Esophagus muscularis mucosa (tissue), 4 donors: Measurements from ENCODE around the gene MANEAL. TPM values are rescaled to one million over a fixed set of nuclear protein-coding genes. Genes with fewer than 3 reads are reported as not detected.

Source experiments
- DNase-seq: peaks from one replicate; pipeline ENCODE4 v3.0.0-alpha.2; 2017; ENCODE audit errors: extremely low spot score
- H3K27ac ChIP-seq, 4 donors: fragments of 200-600 bp; sonication (generic); replicated peaks in 1 of 4; 1 replicate in 3 of 4; 2 replicates in 1 of 4; pipeline ENCODE4 v1.5.1; 2016 to 2019; ENCODE audit warnings: mild to moderate bottlenecking in 1 of 4
- H3K27me3 ChIP-seq, 4 donors: fragments of 200-600 bp; sonication (generic); one replicate each; pipeline versions ENCODE4 v1.5.1 to v1.6.0; 2016 to 2019
- H3K36me3 ChIP-seq, 4 donors: fragments of 200-600 bp; sonication (generic); one replicate each; pipeline ENCODE4 v1.5.1; 2016 to 2019
- H3K4me1 ChIP-seq, 4 donors: fragments of 200-600 bp; sonication (generic); one replicate each; pipeline ENCODE4 v1.5.1; 2016 to 2019
- H3K4me3 ChIP-seq, 4 donors: fragments of 200-600 bp; sonication (generic); 1 replicate in 2 of 4; 2 replicates in 2 of 4; pipeline ENCODE4 v1.5.1; 2016 to 2019; ENCODE audit warnings: mild to moderate bottlenecking in 4 of 4, moderate library complexity in 1 of 4
- H3K9me3 ChIP-seq, 4 donors: fragments of 200-600 bp; sonication (generic); 1 replicate in 3 of 4; 2 replicates in 1 of 4; pipeline ENCODE4 v1.5.1; 2016 to 2019
- EP300 ChIP-seq: sonication (generic); formaldehyde crosslinking; IDR thresholded peaks from one replicate; pipeline ENCODE4 v1.6.1; 2017; ENCODE audit warnings: antibody characterized with exemption
- POLR2A ChIP-seq: fragments of 450-650 bp; IDR thresholded peaks from one replicate; pipeline ENCODE4 v1.6.1; 2017; ENCODE audit warnings: antibody characterized with exemption, moderate library complexity, mild to moderate bottlenecking, low read depth
- POLR2AphosphoS5 ChIP-seq, 2 donors: sonication (generic); formaldehyde crosslinking; IDR thresholded peaks; one replicate each; pipeline ENCODE4 v1.6.1; 2017; ENCODE audit warnings: antibody characterized with exemption in 2 of 2
- WGBS: methylation state at CpG from one replicate; pipeline ENCODE4 v1.1.5; 2018; 5-methylcytosine and 5-hydroxymethylcytosine counted together
- intact Hi-C: fragments of 100-400 bp; cut with DNase I; formaldehyde crosslinking; loops from one replicate; pipeline ENCODE4 v1.15.1; 2023
- total RNA-seq, 4 donors: library from RNA; depleted of rRNA; stranded (reverse); fragments of >200 nt; gene quantifications; one replicate each; pipeline versions ENCODE4 v1.1.0 to v1.2.1, GENCODE V29; 2016
- TF ChIP-seq, protein P1 (sequence below), 3 experiments: fragments of 200-600 bp in 2 of 3; fragments of 450-650 bp in 1 of 3; sonication (generic) in 2 of 3; IDR thresholded peaks; one replicate each; pipeline ENCODE4 v1.5.1; 2017 to 2019; ENCODE audit warnings: antibody characterized with exemption in 3 of 3, mild to moderate bottlenecking in 2 of 3, moderate library complexity in 1 of 3

Gene MANEAL
- total RNA-seq, 4 donors from 2014 or later: 1.2 to 3.3 (median 1.5) TPM

DNA sequence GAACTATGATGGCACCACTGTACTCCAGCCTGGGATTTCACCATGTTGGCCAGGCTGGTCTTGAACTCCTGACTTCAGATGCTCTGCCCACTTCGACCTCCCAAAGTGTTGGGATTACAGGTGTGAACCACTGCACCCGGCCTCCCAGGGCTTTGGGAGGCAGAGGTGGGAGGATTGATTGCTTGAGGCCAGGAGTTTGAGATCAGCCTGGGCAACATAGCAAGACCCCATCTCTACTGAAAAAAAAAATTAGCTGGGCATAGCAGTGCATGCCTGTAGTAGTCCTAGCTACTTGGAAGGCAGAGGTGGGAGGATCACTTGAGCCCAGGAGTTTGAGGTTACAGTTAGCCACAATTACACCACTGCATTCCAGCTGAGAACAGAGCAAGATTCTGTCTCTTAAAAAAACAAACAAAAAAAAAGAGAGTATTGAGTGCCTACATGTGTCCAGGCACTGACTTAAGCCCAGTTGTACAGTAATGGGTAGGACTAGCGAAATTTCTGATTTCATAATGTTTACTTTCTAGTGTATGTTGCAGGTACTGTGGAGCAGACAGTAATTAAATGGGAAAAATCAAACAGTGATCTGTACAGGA, 4.2 kb downstream of the MANEAL start:
- H3K27me3 ChIP-seq: peaks cover 0 to 4% (median 0%) of the 10 kb centered on the region in 4 donors
- intact Hi-C loops: no loop called here
- H3K36me3 ChIP-seq: peaks cover 9 to 43% (median 29%) of the 10 kb centered on the region in 4 donors
- H3K4me1 ChIP-seq: peaks cover 12 to 28% (median 24%) of the 10 kb centered on the region in 4 donors
- DNase-seq: no peak
- no peaks in the 10 kb centered on the region for H3K9me3 ChIP-seq
- WGBS: 98% methylated on average over 2 of the region's 3 CpGs
- no peak for TF ChIP-seq EP300
- no peak for TF ChIP-seq POLR2A
- TF ChIP-seq POLR2AphosphoS5 (IDR thresholded peaks at IDR 0.05): no peak
- no peak overlapping the region for H3K4me3 ChIP-seq
- H3K27ac ChIP-seq: no peak overlapping the region

DNA sequence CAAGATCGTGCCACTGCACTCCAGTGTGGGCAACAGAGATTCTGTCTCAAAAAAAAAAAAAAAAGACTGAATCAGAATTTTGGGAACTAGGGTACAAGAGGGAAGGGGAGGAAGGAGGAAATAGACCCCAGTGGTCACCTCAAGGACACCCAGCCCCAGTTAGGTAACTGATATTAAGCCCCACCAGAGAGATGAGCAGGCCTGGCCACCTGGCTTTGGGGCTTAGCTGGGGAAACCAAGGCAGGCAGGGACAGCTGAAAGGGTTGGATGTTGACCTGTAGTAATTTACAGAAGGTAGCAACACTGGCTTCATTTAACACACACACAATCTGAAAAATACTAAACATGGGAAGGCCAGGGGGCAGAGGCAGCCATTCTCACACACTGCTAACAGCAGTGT, 8.8 kb downstream of the MANEAL start:
- Histone ChIP-seq H3K4me3 (no peak overlapping the region), H3K27ac (no peak overlapping the region), H3K4me1 (peaks cover 9 to 27% (median 19%) of the 10 kb centered on the region in 4 donors), H3K9me3 (no peaks in the 10 kb centered on the region), H3K36me3 (peaks cover 39 to 82% (median 69%) of the 10 kb centered on the region in 4 donors), H3K27me3 (no peaks in the 10 kb centered on the region)
- DNase-seq: no peak
- intact Hi-C loops: loop anchor here (10.0 kb wide), 2 partner anchors 118 to 208 kb away; partner anchors contain the start of gene GNL2
- TF ChIP-seq, protein P1, sequence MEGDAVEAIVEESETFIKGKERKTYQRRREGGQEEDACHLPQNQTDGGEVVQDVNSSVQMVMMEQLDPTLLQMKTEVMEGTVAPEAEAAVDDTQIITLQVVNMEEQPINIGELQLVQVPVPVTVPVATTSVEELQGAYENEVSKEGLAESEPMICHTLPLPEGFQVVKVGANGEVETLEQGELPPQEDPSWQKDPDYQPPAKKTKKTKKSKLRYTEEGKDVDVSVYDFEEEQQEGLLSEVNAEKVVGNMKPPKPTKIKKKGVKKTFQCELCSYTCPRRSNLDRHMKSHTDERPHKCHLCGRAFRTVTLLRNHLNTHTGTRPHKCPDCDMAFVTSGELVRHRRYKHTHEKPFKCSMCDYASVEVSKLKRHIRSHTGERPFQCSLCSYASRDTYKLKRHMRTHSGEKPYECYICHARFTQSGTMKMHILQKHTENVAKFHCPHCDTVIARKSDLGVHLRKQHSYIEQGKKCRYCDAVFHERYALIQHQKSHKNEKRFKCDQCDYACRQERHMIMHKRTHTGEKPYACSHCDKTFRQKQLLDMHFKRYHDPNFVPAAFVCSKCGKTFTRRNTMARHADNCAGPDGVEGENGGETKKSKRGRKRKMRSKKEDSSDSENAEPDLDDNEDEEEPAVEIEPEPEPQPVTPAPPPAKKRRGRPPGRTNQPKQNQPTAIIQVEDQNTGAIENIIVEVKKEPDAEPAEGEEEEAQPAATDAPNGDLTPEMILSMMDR (IDR thresholded peaks at IDR 0.05): no peak
- TF ChIP-seq POLR2AphosphoS5 (IDR thresholded peaks at IDR 0.05): no peak
- no peak for TF ChIP-seq EP300
- TF ChIP-seq POLR2A: no peak
- 93% methylated on average over 1 of the region's 1 CpG for WGBS

DNA sequence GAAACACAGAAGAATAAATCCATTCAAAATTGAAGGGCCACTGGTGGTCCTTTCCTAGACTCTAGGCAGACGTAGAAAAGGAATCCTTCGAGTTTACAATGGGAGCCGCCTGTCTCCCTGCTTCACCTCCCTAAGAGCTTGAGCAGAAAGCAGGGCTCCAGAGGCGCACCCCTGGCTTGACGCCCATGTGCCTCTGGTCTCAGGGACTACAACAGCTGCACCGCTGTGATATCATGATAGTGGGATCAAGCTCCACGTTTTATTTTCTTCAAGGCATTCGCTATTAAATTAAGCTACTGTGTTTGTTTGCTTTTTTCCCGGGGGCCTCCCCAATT, 13.5 kb downstream of the MANEAL start:
- intact Hi-C loops: loop anchor here (10.0 kb wide), 2 partner anchors 122 to 212 kb away; partner anchors contain the start of gene GNL2
- no peaks in the 10 kb centered on the region for H3K27me3 ChIP-seq
- peaks cover 36 to 47% (median 45%) of the 10 kb centered on the region in 4 donors for H3K36me3 ChIP-seq
- 10% methylated on average over 9 of the region's 9 CpGs for WGBS
- no peaks in the 10 kb centered on the region for H3K9me3 ChIP-seq
- peak overlapping the region; percentile 93 to 98 (median 96) for H3K27ac ChIP-seq
- H3K4me3 ChIP-seq: peak overlapping the region; percentile 75 to 96 (median 83)
- TF ChIP-seq POLR2A (no peak), POLR2AphosphoS5 (IDR thresholded peaks at IDR 0.05) (no peak), EP300 (no peak)
- TF ChIP-seq, protein P1 (IDR thresholded peaks at IDR 0.05): no peak
- no peak for DNase-seq
- peaks cover 19 to 58% (median 46%) of the 10 kb centered on the region in 4 donors for H3K4me1 ChIP-seq

DNA sequence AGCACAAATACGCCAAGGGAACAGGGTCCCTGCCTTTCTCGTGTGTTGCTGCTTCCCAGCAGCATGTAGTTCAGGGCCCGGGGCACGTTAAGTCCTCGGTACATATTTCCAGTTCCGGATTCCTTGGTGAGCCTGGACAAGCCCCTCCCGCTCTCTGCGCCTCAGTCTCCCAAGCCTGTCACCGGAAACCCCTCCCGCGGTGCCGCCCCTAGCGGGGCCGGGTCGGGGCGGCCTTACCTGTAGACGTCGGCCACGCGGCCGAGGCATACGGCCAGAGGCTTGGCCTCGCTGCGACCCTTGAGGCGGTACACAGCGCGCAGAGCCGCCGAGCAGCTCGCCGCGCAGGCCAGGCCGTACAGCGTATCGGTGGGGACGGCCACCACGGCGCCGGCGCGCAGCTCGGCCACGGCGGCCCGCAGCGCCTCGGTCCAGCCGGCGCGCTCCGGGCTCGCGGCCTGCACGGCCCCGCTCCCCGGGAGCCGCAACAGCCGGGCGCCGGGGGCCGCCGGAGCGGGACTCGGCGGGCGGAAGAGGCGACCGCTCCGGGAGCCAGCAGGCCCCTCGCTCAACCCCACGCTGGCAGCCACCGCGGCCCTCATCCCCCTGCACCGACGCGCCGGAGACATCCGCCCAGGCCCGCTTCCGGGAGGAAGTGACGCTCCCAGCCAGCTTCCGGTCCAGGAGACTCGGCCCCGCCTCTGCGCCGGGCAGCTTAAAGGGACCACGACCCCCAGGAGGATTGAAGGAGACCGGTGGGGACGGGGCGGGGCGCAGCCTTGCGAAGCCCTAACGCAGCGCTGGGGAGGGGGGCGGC, 14.1 kb downstream of the MANEAL start, which contains the start of the genes C1orf122 and YRDC:
Gene C1orf122 (plus strand): TSS at position 236 of the 814 bp plus-strand sequence. CDS start 615 bp downstream, outside the sequence.
Gene YRDC (minus strand): TSS at position 654 of the 814 bp plus-strand sequence. CDS start 28 bp downstream, at position 626.
- peaks cover 31 to 41% (median 40%) of the 10 kb centered on the region in 4 donors for H3K36me3 ChIP-seq
- WGBS: 0% methylated on average over 14 of the region's 95 CpGs

More for the DNA sequence above, 14.1 kb downstream of the MANEAL start, which contains the start of the genes C1orf122 and YRDC:
- intact Hi-C loops: loop anchor here (10.0 kb wide), 2 partner anchors 123 to 213 kb away; partner anchors contain the start of gene GNL2
- DNase-seq: peak; percentile 98
- H3K4me3 ChIP-seq: peak within 1 kb of the TSS; percentile 75 to 96 (median 83)
- H3K27me3 ChIP-seq: no peaks in the 10 kb centered on the region
- peak within 1 kb of the TSS; percentile 93 to 98 (median 96) for H3K27ac ChIP-seq
- TF ChIP-seq, protein P1 (IDR thresholded peaks at IDR 0.05): no peak
- TF ChIP-seq POLR2AphosphoS5 (IDR thresholded peaks at IDR 0.05) (peak; percentile 94 to 97), EP300 (no peak), POLR2A (peak; percentile 84)
- H3K9me3 ChIP-seq: no peaks in the 10 kb centered on the region
- H3K4me1 ChIP-seq: peaks cover 19 to 58% (median 46%) of the 10 kb centered on the region in 4 donors
